ELF-1 (cell line): ENCODE measurements around the gene ASCC1.

Experiments
- DNase-seq: peaks from one replicate; pipeline ENCODE4 v3.0.0-alpha.2; 2016; ENCODE audit warnings: low read depth, low spot score

Gene ASCC1

DNA sequence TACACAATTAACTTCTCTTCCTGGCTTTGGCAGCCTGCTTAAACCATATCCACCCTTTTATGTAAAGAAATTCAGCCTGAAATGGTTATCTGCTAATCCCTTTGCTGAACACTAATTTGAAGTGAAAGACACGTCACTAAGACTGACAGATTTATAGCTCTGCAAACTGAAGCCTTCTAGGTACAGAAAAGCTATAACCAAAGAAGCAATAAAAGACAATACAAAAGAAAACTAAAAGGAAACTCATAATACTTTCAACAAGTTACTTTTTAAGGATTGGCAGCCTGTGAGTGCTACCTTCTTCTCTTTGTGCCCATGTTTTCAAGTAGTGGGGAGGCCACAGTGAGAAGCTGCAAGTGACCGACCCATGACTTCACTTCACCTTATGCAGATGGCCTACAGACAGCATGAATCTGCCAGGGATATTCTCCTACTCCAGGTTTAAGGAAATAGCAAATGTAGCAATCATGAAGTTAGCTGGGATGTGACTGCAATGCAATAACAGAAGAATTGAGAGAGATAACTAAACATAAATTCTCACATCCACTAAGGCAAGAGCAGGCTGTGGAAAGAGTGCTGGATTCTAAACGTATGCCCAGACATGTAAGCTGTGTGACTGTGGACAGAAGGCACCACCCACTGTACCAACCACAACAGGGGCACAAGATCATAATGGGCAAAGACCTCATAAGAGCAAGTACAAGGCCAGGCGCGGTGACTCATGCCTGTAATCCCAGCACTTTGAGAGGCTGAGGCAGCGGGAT is 117.1 kb downstream of the ASCC1 start:
- no peak for DNase-seq

DNA sequence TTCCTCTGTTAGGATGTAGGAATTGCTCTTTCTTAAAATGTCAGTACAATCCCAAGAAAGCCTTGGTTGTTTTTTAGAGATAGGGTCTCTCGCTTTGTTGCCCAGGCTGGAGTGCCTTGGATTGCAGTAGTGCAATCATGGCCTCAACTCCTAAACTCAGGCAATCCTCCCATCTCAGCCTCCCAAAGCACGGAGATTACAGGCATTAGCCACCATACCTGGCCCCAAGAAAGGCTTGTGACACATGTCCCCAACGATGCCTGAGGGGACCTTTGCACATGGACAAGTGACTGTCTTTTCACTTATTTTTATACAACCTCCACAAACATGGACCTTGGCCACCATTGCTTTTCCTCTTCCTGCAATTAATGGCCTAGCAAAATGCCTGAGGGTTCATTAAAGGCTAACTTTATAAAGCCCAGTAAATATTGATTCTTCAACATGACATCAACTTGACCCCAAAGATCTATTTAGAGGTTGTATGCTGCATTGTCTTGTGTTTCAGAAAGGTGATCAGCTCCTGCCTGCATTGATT is 117.7 kb downstream of the ASCC1 start:
- DNase-seq = no peak

DNA sequence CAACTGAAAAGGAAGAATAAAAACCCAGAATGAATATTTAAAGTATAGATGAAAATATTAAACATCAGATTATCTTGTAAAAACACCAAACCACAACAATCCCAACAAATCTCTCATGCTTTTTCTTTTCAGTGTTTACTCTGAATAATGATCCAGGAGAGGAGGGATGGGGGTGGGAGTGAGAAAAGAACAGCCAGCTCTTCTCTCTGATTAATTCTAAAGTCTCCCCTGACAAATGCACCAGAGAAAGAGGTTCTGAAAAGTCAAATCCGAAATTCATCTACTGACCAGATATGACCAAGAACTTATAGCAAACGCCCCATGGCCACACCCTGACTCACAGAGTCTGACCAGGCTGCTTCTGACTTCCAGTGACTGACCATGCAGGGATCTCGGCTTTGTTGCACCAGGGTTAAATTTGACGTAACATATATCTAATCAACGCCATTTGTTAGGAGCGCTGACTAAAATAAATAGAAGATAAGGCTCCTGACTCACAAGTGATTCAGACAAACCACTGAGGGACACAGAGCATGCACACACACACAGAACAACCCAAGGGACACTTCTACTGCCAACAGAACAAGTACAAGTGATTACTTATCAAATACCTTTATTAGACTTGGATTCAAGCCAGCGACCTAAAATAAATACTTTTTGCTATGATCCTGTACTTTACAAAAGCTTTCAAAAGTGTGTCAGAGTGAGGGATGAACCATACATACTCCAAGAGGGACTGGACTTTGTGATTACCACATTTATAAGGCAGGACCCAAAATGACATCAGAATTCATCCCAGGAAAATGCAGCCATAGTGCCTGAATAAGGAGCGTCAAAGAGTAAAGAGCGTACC is 118.4 kb downstream of the ASCC1 start:
- no peak for DNase-seq

DNA sequence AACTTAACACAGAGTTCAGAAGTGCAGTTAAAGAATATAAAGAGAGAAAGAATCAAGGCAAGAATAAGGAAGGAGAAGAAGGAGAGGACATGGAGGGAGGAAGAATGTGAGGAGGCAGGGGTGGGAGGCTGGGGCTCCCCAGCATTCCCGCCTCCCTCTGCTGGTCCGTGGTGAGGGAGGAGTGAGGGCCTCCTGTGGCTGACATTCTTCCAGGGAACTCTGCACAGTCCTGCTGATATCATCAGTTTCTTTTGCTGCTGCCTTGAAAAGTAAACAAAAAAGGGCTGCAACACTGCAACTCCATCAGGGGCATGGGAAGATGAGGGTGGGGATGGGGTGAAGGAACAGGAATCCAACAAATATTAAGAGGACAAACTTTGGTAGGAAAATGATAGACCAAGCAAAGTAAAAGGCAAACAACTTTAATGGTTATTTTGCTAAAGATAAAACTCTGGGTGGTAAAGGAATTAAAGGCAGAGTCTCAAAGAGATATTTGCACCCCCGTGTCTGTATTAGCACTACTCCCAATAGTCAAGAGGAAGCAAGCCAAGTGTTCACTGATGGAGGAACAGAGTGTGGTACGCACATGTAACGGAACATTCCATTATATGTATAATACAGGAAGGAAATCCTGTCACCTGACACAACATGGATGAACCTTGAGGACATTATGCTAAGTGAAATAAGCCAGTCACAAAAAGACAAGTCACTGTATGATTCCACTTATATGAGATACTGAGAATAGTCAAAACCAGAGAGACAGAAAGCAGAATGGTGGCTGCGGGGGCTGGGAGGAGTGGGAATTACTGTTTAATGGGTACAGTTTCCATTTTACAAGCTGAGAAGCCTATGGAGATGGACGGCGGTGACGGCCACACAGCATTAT is 119.7 kb downstream of the ASCC1 start:
- peak; percentile 53 for DNase-seq

- DNase-seq = no peak
Observed at GRCh38 chr10:72095195-72095594, 120.9 kb downstream of the ASCC1 start.

GRCh38 chr10:72094574-72094973 is 121.5 kb downstream of the ASCC1 start:
- DNase-seq = no peak

GRCh38 chr10:72093450-72093849 is 122.6 kb downstream of the ASCC1 start:
- DNase-seq = no peak

GRCh38 chr10:72092987-72093386 is 123.1 kb downstream of the ASCC1 start:
- DNase-seq = no peak

DNA sequence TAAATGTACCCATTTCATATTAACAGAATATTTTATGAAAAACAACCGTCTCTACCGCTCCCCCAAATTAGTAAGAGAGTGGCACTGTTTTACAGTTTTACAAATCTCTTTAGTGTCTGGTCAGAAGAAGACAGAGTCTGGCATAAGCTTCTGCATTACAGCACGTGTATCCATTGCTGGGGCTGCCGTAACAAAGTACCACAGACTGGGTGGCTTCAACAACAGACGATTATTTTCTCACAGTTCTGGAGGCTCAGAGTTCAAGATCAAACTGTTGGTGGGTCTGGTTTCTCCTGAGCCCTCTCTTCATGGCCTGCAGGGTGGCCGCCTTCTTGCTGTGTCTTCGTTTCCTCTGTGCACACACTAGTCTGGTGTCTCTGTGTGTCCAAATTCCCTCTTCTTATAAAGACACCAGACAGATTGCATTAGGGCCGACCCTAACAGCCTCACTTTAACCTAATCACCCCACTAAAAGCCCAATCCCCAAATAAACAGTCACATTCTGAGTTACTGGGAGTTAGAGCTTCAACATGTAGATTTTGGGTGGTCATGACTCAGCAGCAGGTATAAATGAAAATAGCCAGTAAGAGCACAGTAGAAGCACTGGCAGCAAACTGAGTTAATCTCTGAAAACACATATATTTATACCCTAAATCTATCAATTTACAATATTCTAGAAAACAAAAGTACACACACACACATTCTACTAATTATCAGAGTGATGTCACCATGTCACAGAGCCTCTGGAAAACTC is 123.7 kb downstream of the ASCC1 start:
- no peak for DNase-seq

GRCh38 chr10:72090326-72090725 is 125.8 kb downstream of the ASCC1 start:
- no peak for DNase-seq

- no peak for DNase-seq
Observed at GRCh38 chr10:72089618-72090017, 126.5 kb downstream of the ASCC1 start.

DNA sequence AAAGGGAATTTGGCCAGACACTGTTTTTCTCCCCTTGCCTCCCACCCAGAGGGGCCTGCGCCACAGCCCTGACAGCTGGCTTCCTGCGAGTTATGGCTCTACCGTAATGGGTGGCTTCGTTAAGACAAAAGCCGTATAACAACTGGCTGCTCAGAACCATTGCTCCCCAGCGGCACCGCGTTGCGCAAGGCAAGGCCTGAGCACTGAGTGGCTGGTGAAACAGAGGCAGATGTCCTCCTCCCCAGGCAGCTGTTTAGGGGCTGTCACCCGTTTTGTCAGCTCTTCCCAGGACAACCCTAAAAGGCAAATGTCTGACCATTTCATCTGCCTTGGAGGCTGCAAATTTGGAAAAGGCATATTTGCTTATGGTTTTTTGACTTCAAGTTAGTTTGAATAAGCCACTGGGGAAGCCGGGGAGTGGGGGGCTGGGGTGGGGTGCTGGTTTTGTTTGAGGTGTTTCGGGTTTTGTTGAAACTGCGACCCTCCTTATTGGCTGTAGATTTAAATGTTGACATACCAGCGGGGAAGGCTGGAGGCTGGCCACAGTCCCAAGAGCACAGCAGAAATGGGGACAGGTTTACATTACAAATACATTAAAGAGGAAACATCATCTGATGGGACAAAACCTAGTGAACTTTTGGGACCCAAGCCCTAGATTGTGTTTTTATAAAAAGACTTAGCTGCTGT is 127.0 kb downstream of the ASCC1 start:
- DNase-seq = no peak

DNA sequence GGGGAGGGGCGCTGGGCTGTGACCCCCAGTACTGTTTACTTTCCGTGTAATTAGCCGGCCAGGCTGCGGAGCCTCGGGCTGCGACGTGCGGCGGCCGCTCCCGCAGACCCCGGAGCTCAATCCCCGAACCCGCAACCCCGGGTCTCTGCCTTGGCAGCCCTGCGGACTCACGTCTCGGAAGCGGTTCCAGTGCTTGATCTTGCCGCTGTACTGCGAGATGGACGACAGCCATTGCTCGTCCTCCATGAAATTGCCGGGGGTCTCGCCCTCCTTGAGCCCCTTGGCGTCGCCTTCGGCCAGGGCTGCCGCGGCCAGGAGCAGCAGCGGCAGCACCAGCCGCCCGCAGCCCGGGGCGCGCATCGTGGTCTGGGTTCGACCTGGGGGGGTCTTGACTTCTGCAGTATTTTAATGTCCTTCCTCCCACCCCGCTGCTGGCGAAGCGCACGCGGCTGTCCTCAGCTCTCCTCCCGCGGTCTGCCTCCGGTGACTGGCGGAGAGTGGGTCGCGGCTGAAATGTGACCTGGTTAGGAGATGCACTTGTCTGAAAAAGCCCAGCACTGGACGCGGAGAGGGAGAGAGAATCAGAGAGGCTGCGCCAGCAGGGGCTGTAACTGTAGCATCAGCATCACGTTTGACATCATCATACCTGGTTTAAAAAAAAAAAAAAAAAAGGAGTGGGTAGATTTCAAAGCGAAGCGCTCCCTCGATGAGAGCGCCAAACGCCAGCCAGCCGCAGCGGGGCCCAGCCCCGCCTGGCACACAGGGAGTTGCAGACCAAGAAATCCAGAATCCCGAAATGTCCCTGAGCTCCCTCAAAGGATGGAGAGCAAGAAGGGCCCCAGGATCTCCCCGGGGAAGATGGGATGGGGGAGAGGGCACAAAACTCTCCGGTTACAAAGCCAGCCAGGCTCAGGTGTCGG is 127.8 kb downstream of the ASCC1 start, which contains the start of gene SPOCK2:
SPOCK2 (minus strand) TSS at position 583 of the 920 bp plus-strand sequence; CDS start at position 360, 223 bp downstream.
- DNase-seq = peak; percentile 44

- no peak for DNase-seq
Observed at GRCh38 chr10:72087392-72087968, 128.6 kb downstream of the ASCC1 start.

DNA sequence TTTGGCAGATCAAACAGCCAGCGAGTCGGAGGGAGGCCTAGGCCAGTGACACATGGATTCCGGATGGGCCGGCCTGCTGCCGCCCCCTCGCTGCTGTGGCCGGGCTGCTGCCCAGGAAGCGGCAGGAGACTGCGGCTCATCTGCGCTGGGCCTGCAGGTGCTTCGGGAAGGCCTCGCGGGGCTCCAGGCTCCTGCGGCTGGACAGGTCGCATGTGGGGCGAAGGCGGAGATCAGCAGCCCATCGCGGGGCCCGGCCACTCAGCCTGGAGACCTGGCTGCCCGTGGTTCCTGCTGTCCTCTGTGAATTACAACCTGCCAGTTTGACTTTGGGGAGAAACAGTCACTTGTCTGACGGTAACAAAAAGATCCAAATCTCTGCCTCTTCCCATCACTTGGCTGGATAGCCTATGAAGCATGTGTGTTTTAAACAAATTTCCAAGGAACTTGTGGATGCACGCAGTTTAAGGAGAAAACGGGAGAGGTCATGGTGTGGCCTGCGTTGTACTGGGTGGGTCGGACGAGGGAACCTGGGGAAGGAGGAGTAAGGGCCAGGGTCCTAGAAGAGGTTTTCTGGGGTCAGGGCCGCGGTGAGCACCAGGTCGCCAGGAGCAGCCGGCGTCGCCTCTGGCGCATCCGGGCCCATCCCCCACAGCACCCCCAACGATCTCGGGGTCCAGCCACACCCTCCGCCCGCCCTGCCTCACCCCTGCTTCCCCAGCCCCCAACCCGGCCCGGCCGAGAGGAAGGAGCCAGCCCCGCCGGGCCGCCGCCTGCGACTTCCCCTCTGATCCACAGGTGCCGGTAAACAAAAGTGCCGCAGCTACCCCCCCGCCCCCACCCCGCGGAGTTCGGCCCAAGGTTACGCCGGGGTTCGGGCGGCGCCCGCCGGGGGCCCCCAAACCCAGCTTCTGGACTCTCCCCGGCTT is 129.3 kb downstream of the ASCC1 start:
- peak; percentile 67 for DNase-seq

- DNase-seq = no peak
Observed at GRCh38 chr10:72085864-72086465, 130.1 kb downstream of the ASCC1 start.

DNA sequence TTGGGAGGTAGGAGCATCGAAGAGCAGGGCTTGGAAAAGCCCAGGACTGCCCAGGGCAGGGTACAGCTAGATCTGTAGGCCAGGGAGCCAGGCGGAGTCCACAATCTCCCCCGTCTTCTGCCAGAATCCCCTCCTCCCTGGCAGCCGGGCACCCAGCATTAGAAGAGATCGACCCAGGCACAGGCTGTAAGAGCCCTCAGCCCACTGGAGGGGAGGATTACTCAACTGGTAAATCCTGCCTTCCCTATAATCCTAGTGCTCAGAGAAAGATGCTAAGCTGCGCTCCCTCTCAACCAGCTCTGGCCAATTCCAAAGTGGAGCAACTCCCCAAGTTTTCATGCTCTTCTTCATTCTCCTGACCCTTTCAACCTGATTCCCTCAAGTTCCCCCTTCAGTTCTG is 130.9 kb downstream of the ASCC1 start:
- DNase-seq = no peak
